ENCODE measurements around the gene CPXM2.

Gene CPXM2

GRCh38 chr10:123792248-123792978 is 99.2 kb downstream of the CPXM2 start:
- no peak for TF ChIP-seq CTCF (IDR thresholded peaks at IDR 0.05; ENCODE audit: control insufficient read depth, insufficient read depth, low read depth, low read length, missing control alignments)
- DNase-seq (ENCODE audit: low read depth) = no peak

GRCh38 chr10:123790132-123790885 is 101.3 kb downstream of the CPXM2 start:
- DNase-seq (ENCODE audit: low read depth) = no peak
- TF ChIP-seq CTCF (IDR thresholded peaks at IDR 0.05; ENCODE audit: control insufficient read depth, insufficient read depth, low read depth, low read length, missing control alignments) = no peak

More at GRCh38 chr10:123792248-123792978, 99.2 kb downstream of the CPXM2 start:
- H3K4me3 ChIP-seq (ENCODE audit: control insufficient read depth, low read depth, low read length) = no peak overlapping the region

GRCh38 chr10:123788981-123789380 is 102.6 kb downstream of the CPXM2 start:
- no peak for TF ChIP-seq CTCF (IDR thresholded peaks at IDR 0.05; ENCODE audit: control insufficient read depth, insufficient read depth, low read depth, low read length, missing control alignments)
- H3K4me3 ChIP-seq (ENCODE audit: control insufficient read depth, low read depth, low read length) = no peak overlapping the region
- DNase-seq (ENCODE audit: low read depth) = no peak

More at GRCh38 chr10:123790132-123790885, 101.3 kb downstream of the CPXM2 start:
- H3K4me3 ChIP-seq (ENCODE audit: control insufficient read depth, low read depth, low read length) = no peak overlapping the region

- DNase-seq (ENCODE audit: low read depth) = no peak
- TF ChIP-seq CTCF (IDR thresholded peaks at IDR 0.05; ENCODE audit: control insufficient read depth, insufficient read depth, low read depth, low read length, missing control alignments) = no peak
- no peak overlapping the region for H3K4me3 ChIP-seq (ENCODE audit: control insufficient read depth, low read depth, low read length)
Measured at GRCh38 chr10:123787566-123787965, 104.0 kb downstream of the CPXM2 start.

- no peak for DNase-seq (ENCODE audit: low read depth)
- H3K4me3 ChIP-seq (ENCODE audit: control insufficient read depth, low read depth, low read length) = no peak overlapping the region
- no peak for TF ChIP-seq CTCF (IDR thresholded peaks at IDR 0.05; ENCODE audit: control insufficient read depth, insufficient read depth, low read depth, low read length, missing control alignments)
Measured at GRCh38 chr10:123786896-123787295, 104.7 kb downstream of the CPXM2 start.

- no peak for TF ChIP-seq CTCF (IDR thresholded peaks at IDR 0.05; ENCODE audit: control insufficient read depth, insufficient read depth, low read depth, low read length, missing control alignments)
- no peak overlapping the region for H3K4me3 ChIP-seq (ENCODE audit: control insufficient read depth, low read depth, low read length)
- no peak for DNase-seq (ENCODE audit: low read depth)
Measured at GRCh38 chr10:123786306-123786705, 105.3 kb downstream of the CPXM2 start.

Data from AG09309 (cell line).